GM19238 (cell line): Measurements from ENCODE around the gene DOCK4.

ENCODE experiments used
- DNase-seq: peaks from one replicate; pipeline ENCODE4 v3.0.0; 2011; ENCODE audit warnings: low spot score; ENCODE audit not compliant: insufficient read length

Gene DOCK4

DNA sequence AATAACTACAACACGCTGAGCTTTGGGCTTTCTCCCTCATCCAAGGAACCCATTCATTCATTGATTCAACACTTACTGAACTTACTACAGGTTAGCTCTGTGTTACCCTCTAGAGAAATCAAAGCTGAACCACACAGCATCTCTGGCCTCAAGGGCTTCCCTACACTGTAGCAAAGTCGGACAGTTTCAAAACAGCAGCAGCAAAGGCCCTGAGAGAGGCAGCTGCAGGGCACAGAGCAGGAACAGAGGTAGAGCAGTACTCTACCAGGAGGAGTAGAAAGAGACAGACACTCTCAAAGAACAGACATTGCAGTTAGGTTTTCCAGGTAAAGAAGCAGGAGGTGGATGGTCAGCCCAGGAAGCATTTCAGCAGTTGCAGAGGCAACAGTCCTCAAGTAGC lies 16.1 kb downstream of the DOCK4 start:
- no peak for DNase-seq

DNA sequence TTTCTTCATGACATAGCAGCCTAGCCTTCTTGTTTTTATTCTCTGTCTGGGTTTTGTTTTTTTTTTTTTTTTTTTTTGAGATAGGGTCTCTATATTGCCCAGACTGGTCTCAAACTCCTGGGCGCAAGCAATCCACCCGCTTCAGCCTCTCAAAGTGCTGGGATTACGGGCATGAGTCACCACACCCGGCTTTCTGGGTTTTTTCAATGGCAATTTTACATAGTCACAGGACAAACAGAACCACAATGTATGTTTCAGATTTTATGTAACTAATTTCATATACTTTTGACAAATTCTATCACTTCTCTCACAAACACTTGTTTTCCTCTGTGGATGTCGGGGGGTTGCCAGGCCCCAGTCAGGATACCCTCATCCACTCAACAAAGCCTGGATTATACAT lies 16.5 kb downstream of the DOCK4 start:
- DNase-seq: no peak

DNA sequence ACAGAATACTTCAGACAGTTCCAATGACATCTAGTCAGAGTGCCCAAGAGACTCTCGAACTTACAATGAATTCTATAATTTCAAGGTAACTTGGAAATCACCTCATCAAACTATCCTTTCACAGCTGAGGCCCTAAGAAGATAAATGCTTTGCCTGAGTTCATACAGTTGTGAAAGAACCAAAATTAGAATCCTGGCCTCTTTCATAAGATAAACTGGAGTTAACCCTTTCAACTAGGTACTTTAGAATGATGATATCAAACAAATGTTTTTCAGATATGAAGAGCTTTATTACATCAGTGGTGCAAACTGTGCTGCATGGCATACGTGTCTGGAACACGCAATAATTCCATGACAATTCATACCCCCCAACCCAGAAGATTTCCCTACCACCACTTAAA lies 17.9 kb downstream of the DOCK4 start:
- DNase-seq: no peak

DNA sequence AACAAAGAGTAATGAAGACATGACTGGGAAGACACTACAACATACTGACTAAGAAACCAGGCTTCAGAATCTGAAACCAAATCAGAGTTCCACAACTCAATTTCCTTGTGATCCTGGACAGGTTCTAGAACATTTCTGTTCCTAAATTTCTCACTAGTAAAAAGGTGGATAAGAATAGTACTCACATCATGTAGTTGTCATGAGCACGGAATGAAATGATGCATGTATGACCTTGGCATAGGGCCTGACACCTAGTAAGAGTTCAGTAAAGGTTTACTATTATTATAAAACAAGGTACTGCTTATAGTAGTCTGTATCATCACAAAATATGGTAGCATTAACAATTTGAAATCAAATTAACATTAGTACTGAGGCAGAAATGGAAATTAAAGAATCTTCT lies 19.9 kb downstream of the DOCK4 start:
- no peak for DNase-seq

DNA sequence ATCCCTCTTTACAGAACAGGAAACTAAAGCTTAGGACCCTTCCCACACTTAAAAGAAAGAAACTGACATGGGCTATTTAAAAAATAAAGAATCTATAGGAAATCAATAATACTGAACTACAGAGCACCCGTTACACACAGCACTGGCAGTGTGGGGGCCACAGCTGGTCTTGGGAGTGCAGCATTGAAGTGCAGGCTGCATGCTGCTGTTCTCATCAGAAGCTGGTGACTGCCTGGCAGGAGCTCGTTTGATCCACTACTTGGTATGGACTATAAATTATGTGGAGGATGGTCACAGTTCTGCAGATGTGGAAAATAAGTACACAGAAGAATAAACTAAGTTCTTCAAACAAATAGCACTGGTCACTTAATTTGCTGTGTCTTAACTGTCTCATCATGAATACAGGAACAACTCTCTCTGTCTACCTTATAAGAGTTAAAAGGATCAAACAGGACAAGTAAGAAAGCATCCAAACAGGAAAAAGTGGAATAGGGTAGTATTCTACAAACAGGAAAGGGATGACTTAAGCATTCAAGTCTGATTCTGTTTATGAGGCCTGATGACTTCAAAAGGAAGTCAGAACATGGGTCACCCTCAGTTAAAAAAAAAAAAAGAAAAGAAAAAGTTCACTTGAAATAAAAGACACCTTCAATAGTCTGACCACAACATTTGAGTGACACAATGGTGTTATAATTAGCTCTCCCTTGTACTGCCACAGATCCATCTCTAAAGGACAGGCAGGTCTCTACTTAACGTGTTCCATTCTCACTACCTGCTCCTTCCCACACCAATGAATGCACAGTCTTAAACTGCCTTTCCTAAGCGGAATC lies 21.0 kb downstream of the DOCK4 start:
- DNase-seq: no peak

DNA sequence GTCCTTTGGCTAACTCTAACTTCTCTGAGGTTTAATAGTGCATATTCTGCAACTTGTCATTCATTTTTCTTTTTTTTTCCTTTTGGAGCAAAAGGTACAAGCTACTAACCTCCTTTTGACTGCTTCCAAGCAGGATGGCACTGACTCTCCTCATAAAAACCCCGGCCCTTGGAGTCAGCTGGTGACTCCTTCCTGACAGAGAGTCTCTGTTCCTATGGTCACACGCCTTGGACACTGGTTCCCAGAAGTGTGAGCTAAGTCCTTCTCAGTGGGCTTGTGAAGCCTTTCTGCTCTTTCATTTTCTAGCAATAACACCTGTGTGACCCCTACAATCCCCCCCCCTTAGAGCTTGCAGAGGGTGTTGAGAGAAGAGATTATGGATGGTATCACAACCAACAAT lies 21.7 kb downstream of the DOCK4 start:
- DNase-seq: no peak

DNA sequence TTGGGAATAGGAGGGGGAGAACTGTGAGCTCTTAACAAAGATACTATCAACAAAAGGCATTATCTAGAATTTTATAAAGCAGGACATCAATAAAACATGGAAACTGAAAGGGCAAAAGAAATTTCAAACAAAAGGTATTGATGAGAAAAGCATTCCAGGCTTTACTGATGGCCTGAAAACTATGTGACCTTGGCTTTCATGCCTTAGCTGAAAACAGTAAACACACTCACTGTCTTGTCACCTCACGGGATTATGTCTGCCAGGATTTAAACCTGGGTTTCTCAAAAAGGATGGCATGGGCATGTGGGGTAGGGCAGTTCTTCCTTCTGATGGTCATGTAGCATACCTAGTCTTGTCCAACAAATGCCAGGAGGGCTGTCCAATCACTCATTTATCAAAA lies 22.9 kb downstream of the DOCK4 start:
- no peak for DNase-seq

DNA sequence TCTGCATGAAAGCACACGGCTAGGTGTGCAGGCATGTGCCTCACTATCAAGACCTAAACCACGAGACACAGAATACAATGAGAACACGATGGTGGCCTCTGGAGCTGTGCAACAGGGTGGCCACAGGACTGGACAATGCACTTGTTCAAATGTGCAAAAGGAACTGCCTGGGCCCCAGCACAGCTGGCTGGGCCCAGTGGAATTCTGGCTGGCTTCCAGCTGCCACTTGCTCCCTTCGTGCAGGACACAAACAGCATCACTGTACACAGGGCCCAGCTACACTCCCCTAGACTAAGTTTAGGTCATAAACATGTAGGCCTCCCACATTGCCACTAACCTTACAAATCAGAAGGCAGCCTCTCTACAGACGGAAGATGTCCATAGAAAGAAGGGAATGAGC lies 23.4 kb downstream of the DOCK4 start:
- DNase-seq: no peak

DNA sequence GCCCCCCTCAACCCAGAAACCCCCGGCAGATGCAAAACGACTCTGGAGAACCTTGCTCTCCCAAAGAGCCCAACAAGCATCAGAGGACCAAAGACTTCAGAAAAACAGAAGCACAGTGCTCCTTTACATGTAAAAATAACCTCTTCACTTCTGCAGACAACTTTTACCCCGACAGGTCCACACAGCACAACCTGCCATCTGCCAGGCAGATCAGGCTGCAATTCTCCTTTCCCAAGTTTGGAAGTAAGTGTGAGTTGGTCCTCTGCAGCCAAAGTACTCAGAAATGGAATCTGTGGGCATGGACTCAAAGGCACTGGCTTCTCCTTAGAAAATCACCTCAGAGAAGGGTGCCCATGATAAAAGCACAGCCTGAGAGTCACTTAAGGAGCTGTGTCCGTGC lies 26.0 kb downstream of the DOCK4 start:
- no peak for DNase-seq

DNA sequence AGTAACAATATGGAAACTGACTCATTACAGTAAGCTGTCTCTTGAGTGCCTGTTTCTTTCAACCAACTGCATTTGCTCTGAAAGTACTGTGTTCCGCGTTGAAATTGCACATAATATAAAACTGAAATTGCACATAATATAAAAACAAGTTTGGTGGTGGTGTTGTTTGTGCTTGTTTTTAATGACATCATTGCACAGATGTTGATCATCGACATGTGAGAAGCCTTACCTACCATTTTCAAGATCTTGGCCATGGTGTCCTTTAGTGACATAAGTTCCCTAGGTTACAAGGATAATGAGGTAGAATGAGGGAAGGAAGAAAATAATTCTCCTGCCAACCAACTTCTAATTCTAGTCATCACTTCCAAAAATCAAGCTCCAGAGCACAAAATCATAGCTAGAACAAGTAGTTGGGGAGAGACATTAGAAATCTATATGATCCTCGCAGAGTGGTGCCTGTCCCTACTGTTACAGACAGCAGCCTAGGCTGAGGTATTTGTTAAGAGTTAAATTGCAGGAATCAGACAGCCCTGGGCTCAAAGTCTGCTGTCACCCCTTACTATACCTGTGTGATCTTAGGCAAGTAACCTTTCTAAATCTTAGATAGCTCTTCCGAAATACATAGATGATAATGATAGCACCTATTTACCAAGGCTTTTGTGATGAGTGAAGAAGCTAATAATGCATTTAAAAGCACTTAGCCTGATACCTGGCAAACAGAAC lies 29.3 kb downstream of the DOCK4 start:
- DNase-seq: no peak

DNA sequence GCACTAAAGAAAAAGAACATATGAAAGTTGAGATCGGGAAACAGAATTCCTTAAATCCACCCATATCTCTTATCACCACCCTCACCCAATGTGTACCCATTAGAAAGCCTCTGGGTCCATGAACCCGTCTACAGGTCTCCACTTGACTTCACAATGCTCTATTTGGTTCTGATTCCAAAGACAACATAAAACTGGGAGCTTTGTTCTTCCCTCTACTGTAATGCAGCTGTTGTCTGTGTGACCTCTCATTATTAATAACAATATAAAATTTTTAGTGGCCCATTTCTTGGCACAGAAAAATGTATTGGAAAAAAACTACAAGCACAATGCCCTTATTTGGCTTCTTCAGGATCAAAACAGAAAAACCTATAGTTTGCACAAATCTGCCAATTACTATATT lies 30.0 kb downstream of the DOCK4 start:
- no peak for DNase-seq

DNA sequence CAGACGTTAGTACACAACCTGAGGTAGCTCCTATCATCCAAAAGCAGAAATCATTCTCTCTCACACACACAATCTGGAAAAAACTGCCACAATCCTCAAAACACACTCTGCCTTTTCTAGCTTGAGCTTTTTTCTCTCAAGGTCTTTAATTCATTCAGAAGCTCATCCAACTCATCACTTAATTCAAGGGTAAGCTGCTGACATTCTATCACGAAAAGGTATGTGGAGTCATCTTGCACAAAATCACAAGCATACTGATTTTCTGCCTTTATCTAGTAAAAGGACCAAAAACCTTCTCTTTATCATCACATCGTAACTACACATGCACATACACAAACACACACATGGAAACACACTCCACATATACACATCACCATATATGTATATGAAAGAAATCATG lies 32.0 kb downstream of the DOCK4 start:
- DNase-seq: no peak

DNA sequence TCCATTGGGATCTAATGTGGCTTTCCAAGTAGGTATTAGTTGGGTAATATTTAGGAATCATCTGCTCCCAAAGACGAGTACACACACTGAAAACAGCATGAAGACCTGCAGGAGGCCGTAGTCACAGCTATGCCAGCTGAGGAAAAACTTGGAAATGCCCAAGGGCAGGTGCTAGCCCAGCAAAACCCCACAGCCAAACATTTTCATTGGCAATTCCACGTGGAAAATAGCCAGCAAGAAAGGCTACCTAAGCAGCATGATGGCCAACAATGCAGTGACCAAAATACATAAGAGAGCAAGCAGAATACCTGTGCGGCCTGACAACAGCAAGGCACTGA lies 32.7 kb downstream of the DOCK4 start:
- DNase-seq: no peak

DNA sequence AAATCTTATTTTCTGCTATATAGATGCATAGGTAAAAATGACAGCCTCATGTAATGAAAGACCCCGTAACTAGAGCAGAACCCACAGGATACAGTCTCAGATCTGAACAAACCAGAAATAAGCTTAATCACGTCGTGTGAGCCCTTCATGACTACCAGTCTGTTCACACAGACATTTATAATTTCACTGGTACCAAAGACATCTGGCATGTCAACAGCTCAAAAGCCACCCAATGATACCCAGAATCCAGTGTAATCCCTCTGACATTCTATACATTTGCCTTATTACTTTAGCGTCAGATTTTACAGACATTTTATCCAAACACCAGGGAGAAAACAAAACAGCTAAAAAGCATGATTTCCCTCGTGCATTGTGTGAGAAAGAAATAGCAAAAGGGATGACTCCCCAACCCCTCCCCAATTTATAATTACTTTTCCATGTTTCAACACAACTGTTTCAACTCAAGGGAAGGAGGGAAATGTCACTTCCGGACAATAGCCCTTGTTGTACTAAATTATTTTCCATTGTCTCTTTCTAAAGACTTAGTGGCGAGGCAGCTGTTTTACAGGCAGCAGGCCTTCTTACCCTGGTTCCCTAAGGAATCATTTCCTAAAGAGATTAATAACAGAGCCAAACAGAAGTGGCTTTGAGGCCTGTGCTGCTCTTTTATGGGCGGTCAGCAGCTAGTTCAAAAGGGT lies 33.2 kb downstream of the DOCK4 start:
- DNase-seq: no peak

DNA sequence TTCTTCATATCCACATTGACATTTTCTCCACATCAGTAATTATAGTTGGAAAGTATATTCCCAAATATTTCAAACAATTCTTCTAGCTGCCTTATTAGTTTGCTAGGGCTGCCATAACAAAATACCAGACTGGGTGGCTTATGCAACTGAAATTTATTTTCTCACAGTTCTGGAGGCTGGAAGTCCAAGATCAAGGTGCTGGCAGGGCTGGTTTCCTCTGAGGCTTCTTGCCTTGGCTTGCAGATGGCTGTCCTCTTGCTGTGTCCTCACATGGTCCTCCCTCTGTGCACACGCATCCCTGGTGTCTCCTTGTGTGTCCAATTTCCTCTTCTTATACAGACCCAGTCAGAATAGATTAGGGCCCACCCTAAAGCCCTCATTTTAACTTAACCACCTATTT lies 34.5 kb downstream of the DOCK4 start:
- no peak for DNase-seq

DNA sequence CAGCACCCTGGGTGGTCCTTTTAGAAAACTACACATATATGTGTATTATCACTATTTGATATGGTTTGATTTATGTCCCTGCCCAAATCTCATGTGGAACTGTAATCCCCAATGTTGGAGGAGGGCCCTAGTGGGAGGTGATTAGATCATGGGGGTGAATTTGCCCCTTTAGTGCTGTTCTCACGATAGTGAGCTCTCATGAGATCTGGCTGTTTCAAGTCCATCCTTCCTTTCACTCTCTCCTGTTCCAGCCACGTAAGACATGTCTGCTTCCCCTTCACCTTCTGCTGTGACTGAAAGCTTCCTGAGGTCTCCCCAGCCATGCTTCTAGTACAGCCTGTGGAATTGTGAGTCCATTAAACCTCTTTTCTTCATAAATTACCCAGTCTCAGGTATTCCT lies 37.3 kb downstream of the DOCK4 start:
- DNase-seq: no peak

DNA sequence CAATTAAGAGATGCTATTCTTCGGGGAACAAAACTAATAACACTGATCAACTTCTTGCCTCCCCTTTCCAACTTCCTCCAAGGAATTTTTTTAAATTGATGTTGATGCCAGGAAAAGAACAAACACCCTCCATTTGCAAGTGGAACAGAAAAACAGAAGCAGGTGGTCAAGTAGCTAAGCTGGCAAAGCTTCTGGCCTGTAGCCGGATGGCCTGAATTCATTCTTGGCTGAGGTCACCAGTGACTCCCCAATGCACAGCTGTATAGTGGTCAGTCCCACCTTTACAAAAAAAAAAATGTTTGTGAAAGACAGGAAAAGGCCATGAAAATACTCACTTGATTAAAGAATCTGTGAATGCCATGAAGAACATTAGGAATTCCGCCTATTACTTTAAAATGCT lies 39.1 kb downstream of the DOCK4 start:
- DNase-seq: no peak

DNA sequence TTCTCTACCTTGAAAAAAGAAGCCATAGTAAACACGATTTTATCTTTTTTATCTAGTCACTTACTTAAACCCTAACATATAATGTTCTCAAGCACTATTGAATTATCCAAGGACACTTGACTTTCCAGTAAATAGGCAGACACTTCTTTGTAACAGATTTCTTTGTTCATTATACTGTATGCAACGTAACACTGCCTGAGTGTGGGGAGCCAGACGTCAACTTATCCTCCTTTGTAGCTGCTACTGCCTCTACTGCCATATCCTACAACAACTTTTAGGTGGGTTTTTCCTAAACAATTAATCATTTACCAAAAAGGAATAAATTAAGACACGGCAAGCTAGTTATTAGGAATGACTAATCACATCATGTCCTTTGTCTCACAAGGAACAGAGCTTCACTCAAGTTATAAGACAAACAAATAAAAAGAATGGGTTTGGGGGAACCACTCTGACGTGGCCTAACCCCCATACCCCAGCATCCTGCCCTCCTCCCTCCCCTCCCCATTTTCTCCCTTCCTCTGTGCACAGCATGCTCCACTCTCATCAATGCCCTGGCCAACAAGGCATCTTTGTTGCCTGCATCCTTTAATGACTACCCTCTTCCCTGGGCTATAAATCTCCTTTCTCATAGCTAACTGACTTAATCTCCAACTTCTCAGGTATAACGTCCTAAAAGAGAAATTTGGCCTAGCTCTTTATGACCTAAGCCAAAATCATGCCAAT lies 43.3 kb downstream of the DOCK4 start:
- no peak for DNase-seq

DNA sequence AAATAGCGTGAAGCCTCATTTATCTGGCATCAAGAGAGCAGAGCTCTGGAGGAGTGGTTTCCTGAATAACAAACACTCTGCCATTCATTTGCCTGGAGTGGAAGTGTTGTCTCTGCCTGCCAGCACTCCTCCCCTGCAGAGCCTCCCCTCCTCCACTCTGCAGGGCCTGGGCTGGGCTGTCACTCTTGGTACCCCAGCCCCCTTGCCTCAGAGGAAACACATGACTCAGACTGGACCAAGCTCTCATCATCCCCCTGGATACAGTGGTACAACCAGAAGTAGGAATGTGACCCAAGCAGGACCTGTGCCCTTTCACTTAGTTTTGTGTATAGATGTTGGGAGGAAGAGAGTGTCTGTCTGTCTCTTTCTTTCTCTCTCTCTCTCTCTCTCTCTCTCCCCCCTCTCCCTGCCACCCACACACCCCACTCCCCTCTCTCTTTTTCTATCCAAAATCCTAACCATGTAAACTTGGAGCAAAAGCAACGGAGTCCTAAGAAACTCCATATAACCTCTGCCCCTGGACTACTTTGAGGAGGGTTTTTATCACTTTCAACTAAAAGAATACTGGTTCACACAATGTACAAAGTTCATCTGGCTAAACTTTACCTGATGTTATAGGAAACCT lies 43.9 kb downstream of the DOCK4 start:
- DNase-seq: no peak

DNA sequence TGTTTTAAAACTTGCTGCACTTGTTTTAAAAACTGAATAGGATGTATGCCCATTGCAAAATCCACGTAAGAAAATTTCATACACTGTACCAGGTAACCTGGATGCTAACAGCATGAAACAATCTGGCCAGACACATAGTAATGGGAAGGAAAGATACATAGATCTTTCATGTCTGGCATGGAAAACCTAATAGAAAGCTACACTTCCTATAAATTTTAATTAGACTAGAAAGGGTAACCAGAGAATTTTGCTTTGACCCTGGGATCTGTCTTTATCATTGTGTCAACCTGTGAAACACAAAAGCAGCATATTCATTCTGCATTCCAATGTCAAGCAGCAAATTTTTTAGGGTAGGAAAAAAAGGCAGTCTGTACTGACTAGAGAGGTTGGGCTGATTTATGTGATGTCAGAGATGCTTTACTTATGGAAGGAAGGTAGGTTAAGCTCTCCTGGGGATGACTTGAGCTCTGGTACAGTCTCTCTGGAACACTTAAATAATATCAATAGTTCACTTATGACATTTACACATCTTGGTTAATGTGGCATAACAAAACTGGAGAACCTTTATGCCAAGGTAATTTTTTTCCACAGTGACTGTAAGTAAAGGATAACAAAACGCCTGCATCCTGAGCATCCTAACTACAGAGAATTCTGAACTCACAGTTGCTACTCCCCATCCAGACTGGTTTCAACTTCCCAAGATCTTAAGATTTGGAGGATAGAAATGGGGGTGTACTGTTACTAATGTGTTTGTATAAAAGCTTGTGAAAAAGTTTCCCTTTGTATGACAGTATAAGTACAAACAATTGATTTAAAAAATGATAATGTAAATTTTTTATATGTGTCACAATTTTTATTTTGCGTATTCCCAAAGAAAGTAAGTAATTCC lies 44.7 kb downstream of the DOCK4 start:
- DNase-seq: no peak

DNA sequence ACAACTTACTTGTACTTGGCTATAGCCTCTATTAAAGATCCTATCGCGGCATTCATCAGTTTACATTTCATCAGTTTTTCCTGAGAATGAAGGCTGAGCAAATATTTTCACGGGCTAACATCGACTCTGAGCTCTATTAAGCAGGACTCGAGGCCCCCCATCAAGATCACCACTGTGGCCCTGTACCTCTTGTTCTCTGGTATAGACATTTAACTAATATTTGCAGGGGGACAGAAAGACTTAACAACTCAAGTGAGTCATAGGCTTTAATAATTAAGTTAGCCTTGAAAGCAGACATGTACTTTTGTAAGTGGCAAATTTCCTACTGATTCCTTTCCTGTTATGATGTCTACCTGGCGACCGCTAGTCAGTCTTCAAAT lies 45.4 kb downstream of the DOCK4 start:
- DNase-seq: no peak
